ENCODE measurements around the gene SCGB1C2. TPM values are rescaled to one million over a fixed set of nuclear protein-coding genes. Genes with fewer than 3 reads are reported as not detected.

The SCGB1C2 gene
- total RNA-seq, 2 donors from 2014 or later: not detected

- no peak for ATAC-seq
- Mint-ChIP-seq H3K9me3 (no peaks in the 10 kb centered on the region), H3K36me3 (no peaks in the 10 kb centered on the region), H3K27ac (no peak overlapping the region)
- no peak for DNase-seq (ENCODE audit: low spot score in 2 of 2)
Observed at GRCh38 chr17:179781-180380, 42.5 kb downstream of the SCGB1C2 start.

- H3K36me3 Mint-ChIP-seq: no peaks in the 10 kb centered on the region
- ATAC-seq: no peak
- no peak for DNase-seq (ENCODE audit: low spot score in 2 of 2)
- H3K27ac Mint-ChIP-seq: no peak overlapping the region
- no peaks in the 10 kb centered on the region for H3K9me3 Mint-ChIP-seq
Observed at GRCh38 chr17:180381-181244, 43.2 kb downstream of the SCGB1C2 start.

- Mint-ChIP-seq H3K36me3 (no peaks in the 10 kb centered on the region), H3K9me3 (no peaks in the 10 kb centered on the region), H3K27ac (no peak within 1 kb of the TSS)
- no peak for DNase-seq (ENCODE audit: low spot score in 2 of 2)
- ATAC-seq: peak; percentile 78 to 82
Observed at GRCh38 chr17:181245-182049, 44.1 kb downstream of the SCGB1C2 start, which contains the start of gene DOC2B. Gene DOC2B, minus strand, starts transcription at chr17:181650. Its CDS starts 171 bp downstream, at chr17:181479.

- H3K9me3 Mint-ChIP-seq: no peaks in the 10 kb centered on the region
- DNase-seq (ENCODE audit: low spot score in 2 of 2) (no peak), ATAC-seq (no peak)
- no peak overlapping the region for H3K27ac Mint-ChIP-seq
- H3K36me3 Mint-ChIP-seq: no peaks in the 10 kb centered on the region
Observed at GRCh38 chr17:182050-182751, 44.8 kb downstream of the SCGB1C2 start.

GRCh38 chr17:183021-183420 is 45.7 kb downstream of the SCGB1C2 start:
- ATAC-seq (no peak), DNase-seq (ENCODE audit: low spot score in 2 of 2) (no peak)
- H3K27ac Mint-ChIP-seq: no peak overlapping the region
- H3K36me3 Mint-ChIP-seq: no peaks in the 10 kb centered on the region
- no peaks in the 10 kb centered on the region for H3K9me3 Mint-ChIP-seq

GRCh38 chr17:185445-186138 is 48.2 kb downstream of the SCGB1C2 start:
- Mint-ChIP-seq H3K27ac (peak overlapping the region in 1 of 2 donors; percentile 41), H3K9me3 (no peaks in the 10 kb centered on the region), H3K36me3 (no peaks in the 10 kb centered on the region)
- DNase-seq (ENCODE audit: low spot score in 2 of 2) (peak in 1 of 2 donors; percentile 34), ATAC-seq (peak in 1 of 2 donors; percentile 23)

- ATAC-seq (no peak), DNase-seq (ENCODE audit: low spot score in 2 of 2) (no peak)
- Mint-ChIP-seq H3K27ac (no peak overlapping the region), H3K9me3 (no peaks in the 10 kb centered on the region), H3K36me3 (no peaks in the 10 kb centered on the region)
Observed at GRCh38 chr17:187130-187529, 49.8 kb downstream of the SCGB1C2 start.

Other genes with a start within 250 kb of the SCGB1C2 start
- under 1 TPM in 1 of 2 donors, not detected in 1; 0.64 TPM for gene DOC2B, start 44.1 kb downstream of the SCGB1C2 start, total RNA-seq
- gene RPH3AL, start 215.2 kb downstream of the SCGB1C2 start, total RNA-seq: 1 to 10 TPM; 2.0 to 3.8 TPM

Measured in activated naive CD4-positive, alpha-beta T cell treated with anti-CD3 and anti-CD28 coated beads, Interleukin-2, amount 50 U/mL, for 72 hours (primary cell).